ENCODE measurements around the gene ECE1.

DNA sequence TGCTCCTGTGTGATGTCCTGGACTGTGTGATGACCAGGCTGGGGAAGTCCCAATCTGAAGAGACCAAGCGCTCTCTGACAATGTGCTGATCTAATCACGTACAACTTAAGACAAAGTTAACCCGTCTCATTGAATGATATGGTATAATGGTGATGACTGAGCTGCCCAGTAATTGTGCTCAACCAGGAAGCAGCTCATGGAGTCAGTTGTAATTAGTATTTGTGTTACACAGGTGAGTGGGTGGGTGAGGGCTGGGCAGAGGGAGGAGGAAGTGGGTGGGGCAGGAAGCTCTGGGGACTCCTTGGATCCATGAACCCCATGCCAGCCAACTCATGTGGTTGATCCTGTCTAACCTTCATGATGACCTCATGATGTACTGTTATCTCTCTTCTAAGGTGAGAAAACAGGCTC lies 8.7 kb upstream of the ECE1 start:
- TF ChIP-seq, protein P1, sequence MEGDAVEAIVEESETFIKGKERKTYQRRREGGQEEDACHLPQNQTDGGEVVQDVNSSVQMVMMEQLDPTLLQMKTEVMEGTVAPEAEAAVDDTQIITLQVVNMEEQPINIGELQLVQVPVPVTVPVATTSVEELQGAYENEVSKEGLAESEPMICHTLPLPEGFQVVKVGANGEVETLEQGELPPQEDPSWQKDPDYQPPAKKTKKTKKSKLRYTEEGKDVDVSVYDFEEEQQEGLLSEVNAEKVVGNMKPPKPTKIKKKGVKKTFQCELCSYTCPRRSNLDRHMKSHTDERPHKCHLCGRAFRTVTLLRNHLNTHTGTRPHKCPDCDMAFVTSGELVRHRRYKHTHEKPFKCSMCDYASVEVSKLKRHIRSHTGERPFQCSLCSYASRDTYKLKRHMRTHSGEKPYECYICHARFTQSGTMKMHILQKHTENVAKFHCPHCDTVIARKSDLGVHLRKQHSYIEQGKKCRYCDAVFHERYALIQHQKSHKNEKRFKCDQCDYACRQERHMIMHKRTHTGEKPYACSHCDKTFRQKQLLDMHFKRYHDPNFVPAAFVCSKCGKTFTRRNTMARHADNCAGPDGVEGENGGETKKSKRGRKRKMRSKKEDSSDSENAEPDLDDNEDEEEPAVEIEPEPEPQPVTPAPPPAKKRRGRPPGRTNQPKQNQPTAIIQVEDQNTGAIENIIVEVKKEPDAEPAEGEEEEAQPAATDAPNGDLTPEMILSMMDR (conservative IDR thresholded peaks at IDR 0.05 in 1 of 2, IDR thresholded peaks at IDR 0.05 in 1 of 2; ENCODE audit: low read depth in 1 of 2, low read length in 2 of 2), result no peak
- TF ChIP-seq EZH2 (IDR thresholded peaks at IDR 0.05; ENCODE audit: low read length, missing control alignments), result no peak
